ENCODE results near the gene UMAD1. TPM values are rescaled to one million over a fixed set of nuclear protein-coding genes. Genes with fewer than 3 reads are reported as not detected.
"Not testable (repeated sequence)": the region's sequence is repeated elsewhere in the genome, so short reads cannot be mapped to it uniquely, and the experiment has no call there.

Gene UMAD1
- total RNA-seq, 1 experiment from 2014 or later: 32.1 TPM

DNA sequence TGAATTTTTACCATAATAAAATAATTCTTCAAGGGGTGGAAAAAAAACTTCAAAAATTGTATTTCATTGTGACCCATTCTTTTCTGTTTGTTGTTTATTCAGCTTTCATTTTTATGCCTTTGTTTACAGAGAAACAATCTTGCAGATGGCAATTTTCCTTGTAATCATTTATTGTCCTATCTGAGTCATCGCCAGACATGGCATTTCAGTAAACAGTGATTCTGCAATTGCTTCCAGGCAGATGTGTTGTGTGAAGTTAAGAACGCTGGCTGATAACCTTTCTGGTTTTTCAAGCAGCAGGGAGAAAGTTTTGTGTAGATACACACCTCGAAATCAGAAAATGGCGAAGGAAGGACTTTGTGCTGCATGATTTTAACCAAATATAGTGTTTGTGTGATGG is 158.6 kb downstream of the UMAD1 start:
- no peak for DNase-seq (ENCODE audit: low read depth, low spot score)
- in situ Hi-C loops (cut with HindIII; ENCODE audit: low pct_unique_long_range_greater_than_20kb, low sequenced_read_pairs): no loop called here

- no peak for DNase-seq (ENCODE audit: low read depth, low spot score)
Measured at GRCh38 chr7:7802531-7802930, 162.0 kb downstream of the UMAD1 start.

DNA sequence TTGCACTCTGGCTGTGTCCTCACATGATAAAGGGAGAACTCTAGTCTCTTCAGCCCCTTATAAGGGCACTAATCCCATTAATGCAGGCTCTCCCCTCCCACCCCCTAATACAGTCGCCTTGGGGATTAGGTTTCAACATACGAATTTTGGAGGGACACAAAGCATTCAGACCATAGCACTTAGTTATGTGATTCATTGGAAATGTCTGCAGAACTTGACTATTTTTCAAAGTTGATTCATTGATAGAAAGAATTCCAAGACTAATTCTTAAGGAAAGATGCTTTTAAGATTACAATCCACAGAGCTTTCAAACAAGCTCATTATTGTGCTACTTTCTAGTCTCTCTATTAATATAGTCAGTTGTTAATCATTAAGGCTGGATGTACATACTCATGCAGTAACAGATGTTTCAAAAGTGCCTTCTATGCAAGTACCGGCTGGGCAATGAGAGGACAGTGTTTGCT is 163.2 kb downstream of the UMAD1 start:
- no peak for DNase-seq (ENCODE audit: low read depth, low spot score)
- in situ Hi-C loops (cut with HindIII; ENCODE audit: low pct_unique_long_range_greater_than_20kb, low sequenced_read_pairs): no loop called here

More at GRCh38 chr7:7802531-7802930, 162.0 kb downstream of the UMAD1 start:
- in situ Hi-C loops (cut with HindIII; ENCODE audit: low pct_unique_long_range_greater_than_20kb, low sequenced_read_pairs): no loop called here

DNA sequence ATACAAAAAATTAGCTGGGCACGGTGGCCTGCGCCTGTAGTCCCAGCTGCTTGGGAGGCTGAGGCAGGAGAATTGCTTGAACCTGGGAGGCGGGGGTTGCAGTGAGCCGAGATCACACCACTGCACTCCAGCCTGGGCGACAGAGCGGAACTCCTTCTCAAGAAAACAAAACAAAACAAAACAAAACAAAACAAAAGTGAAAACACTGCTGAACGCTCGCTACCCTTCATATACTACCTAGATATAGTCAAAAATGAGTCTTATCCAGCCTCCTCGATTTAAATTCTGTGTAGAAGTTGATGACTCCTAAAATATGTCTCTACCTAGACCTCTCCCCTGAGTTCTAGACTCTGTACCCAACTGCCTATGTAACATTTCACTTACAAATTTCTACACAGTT is 164.3 kb downstream of the UMAD1 start:
- in situ Hi-C loops (cut with HindIII; ENCODE audit: low pct_unique_long_range_greater_than_20kb, low sequenced_read_pairs); DNase-seq (ENCODE audit: low read depth, low spot score): not testable (repeated sequence)

DNA sequence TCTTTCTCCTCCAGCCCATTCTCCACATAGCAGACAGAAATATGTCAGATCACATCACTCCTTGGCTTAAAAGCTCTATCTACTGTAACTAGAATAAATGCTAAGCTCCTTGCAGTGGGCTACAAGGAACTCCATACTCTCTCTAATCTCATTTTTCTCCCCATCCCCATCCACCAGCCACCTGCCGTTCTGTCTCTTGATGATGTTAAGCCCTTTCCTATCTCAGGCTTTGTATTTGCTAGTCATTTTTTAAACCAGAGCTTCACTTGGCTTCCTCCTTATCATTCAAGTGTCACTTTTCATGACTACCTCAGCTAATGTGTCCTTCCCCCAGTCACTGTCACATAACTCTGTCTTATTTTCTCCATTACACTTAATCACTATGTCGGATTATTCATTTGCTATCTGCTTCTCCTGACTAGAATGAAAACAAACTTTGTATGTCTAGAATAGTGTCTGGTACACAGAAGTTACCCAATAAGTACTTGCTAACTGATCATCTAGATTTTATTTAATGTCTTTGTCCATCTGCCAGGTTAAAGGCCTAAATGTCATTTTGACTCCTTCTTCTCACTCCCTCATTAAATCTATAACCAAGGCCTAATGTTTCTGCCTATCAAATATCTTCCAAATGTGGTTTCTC is 165.1 kb downstream of the UMAD1 start:
- in situ Hi-C loops (cut with HindIII; ENCODE audit: low pct_unique_long_range_greater_than_20kb, low sequenced_read_pairs): no loop called here
- no peak for DNase-seq (ENCODE audit: low read depth, low spot score)

GRCh38 chr7:7808156-7808555 is 167.6 kb downstream of the UMAD1 start:
- no peak for DNase-seq (ENCODE audit: low read depth, low spot score)
- in situ Hi-C loops (cut with HindIII; ENCODE audit: low pct_unique_long_range_greater_than_20kb, low sequenced_read_pairs): no loop called here

DNA sequence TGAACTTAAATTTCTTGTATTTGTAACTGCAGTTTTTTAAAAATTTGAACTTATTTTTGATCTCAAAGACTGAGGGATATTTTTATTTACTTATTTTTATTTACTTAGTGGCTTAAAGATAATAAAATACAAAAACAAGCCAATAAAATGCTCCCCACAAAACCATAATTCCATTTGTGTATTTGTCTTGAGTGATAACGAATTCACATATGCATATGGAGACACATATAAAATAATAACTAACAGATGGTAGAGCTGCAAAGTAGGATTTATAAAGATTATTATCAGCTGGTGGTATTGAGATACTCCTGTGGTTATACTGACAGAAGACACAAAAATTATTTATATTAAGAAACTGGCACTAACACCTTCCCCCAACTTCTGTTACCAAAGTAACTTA is 168.1 kb downstream of the UMAD1 start:
- in situ Hi-C loops (cut with HindIII; ENCODE audit: low pct_unique_long_range_greater_than_20kb, low sequenced_read_pairs): no loop called here

DNA sequence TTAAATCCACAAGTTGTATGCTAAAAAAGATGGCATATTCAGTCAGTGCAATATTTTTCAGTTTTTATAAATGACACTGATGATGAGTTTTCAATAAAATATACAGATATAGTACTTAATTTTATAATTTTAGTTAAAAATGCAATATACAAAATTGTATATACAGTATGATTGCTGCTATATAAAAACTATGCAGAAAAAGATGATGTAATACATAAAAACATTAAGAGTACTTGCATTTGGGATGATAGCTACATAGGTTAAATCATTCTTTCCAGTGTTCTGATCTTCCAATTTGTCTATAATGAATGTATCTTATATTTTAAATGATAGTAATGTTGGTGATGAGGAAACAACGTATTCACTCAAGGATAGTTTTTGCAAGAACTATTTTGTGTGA is 169.8 kb downstream of the UMAD1 start:
- DNase-seq (ENCODE audit: low read depth, low spot score): no peak
- in situ Hi-C loops (cut with HindIII; ENCODE audit: low pct_unique_long_range_greater_than_20kb, low sequenced_read_pairs): no loop called here

More for the DNA sequence above, 168.1 kb downstream of the UMAD1 start:
- DNase-seq (ENCODE audit: low read depth, low spot score): no peak

DNA sequence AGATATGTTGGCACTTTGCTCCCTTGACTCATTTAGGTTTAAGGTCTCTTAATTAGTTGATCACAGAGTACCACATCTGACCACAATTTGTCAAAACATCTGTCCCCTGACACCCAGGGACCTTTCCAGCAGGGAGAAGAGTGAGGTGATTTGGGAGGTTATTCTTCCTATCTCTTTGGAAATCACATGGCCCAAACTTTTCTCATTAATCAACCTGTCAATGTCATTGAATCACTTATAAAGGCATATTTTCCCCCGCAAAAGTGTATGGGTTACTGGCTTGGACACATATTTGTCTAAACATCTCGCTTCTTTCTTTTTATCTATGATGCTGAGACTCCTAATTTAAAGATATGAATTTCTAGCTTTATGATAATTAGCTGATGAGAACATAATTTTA is 170.3 kb downstream of the UMAD1 start:
- in situ Hi-C loops (cut with HindIII; ENCODE audit: low pct_unique_long_range_greater_than_20kb, low sequenced_read_pairs): no loop called here
- no peak for DNase-seq (ENCODE audit: low read depth, low spot score)

- DNase-seq (ENCODE audit: low read depth, low spot score): no peak
- in situ Hi-C loops (cut with HindIII; ENCODE audit: low pct_unique_long_range_greater_than_20kb, low sequenced_read_pairs): no loop called here
Measured at GRCh38 chr7:7812112-7812511, 171.6 kb downstream of the UMAD1 start.

DNA sequence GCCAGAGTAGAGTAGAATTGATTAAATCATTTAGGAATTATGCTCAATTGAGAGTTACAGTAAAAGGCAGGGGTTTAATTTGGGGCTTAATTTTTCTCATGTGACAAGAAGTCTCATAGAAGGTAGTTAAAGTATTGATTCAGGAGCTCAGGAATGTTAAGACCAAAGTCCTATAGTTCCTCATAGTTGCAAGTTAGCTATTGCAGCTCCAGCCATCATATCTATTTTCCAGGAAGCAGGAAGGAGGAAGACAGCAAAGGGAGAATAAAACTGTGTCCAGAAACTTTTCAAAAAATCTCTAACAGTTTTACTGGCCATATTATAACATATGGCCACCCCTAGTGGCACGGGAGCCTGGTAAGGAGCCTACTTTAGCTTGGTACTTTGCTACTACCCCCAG is 174.8 kb downstream of the UMAD1 start:
- DNase-seq (ENCODE audit: low read depth, low spot score): no peak
- in situ Hi-C loops (cut with HindIII; ENCODE audit: low pct_unique_long_range_greater_than_20kb, low sequenced_read_pairs): no loop called here

GRCh38 chr7:7816084-7816483 is 175.5 kb downstream of the UMAD1 start:
- DNase-seq (ENCODE audit: low read depth, low spot score): no peak
- in situ Hi-C loops (cut with HindIII; ENCODE audit: low pct_unique_long_range_greater_than_20kb, low sequenced_read_pairs): no loop called here

GRCh38 chr7:7816816-7817536 is 176.4 kb downstream of the UMAD1 start:
- in situ Hi-C loops (cut with HindIII; ENCODE audit: low pct_unique_long_range_greater_than_20kb, low sequenced_read_pairs): no loop called here

GRCh38 chr7:7817748-7818147 is 177.2 kb downstream of the UMAD1 start:
- in situ Hi-C loops (cut with HindIII; ENCODE audit: low pct_unique_long_range_greater_than_20kb, low sequenced_read_pairs): no loop called here
- DNase-seq (ENCODE audit: low read depth, low spot score): no peak

More at GRCh38 chr7:7816816-7817536, 176.4 kb downstream of the UMAD1 start:
- no peak for DNase-seq (ENCODE audit: low read depth, low spot score)

GRCh38 chr7:7818179-7818578 is 177.6 kb downstream of the UMAD1 start:
- DNase-seq (ENCODE audit: low read depth, low spot score); in situ Hi-C loops (cut with HindIII; ENCODE audit: low pct_unique_long_range_greater_than_20kb, low sequenced_read_pairs): not testable (repeated sequence)

GRCh38 chr7:7819442-7820247 is 179.1 kb downstream of the UMAD1 start:
- no peak for DNase-seq (ENCODE audit: low read depth, low spot score)
- in situ Hi-C loops (cut with HindIII; ENCODE audit: low pct_unique_long_range_greater_than_20kb, low sequenced_read_pairs): no loop called here

- in situ Hi-C loops (cut with HindIII; ENCODE audit: low pct_unique_long_range_greater_than_20kb, low sequenced_read_pairs): no loop called here
- no peak for DNase-seq (ENCODE audit: low read depth, low spot score)
Measured at GRCh38 chr7:7820409-7820808, 179.9 kb downstream of the UMAD1 start.

GRCh38 chr7:7820939-7821338 is 180.4 kb downstream of the UMAD1 start:
- in situ Hi-C loops (cut with HindIII; ENCODE audit: low pct_unique_long_range_greater_than_20kb, low sequenced_read_pairs): no loop called here
- DNase-seq (ENCODE audit: low read depth, low spot score): no peak
